Ishikawa (cell line): ENCODE measurements around the gene UBL3.

ENCODE experiments used
- CEBPB ChIP-seq: IDR thresholded peaks from 2 replicates; pipeline ENCODE4 v1.6.1; 2012
- CREB1 ChIP-seq: IDR thresholded peaks from 2 replicates; pipeline ENCODE4 v1.6.1; 2012; ENCODE audit warnings: low read depth
- EP300 ChIP-seq: IDR thresholded peaks from 2 replicates; pipeline ENCODE4 v1.6.1; 2012; ENCODE audit warnings: borderline replicate concordance
- FOXM1 ChIP-seq: IDR thresholded peaks from 2 replicates; pipeline ENCODE4 v1.6.1; 2012; ENCODE audit warnings: low read depth, borderline replicate concordance
- RAD21 ChIP-seq: IDR thresholded peaks from 2 replicates; pipeline ENCODE4 v1.6.1; 2012; ENCODE audit warnings: low read depth
- TAF1 ChIP-seq: IDR thresholded peaks from 2 replicates; pipeline ENCODE4 v1.6.1; 2012; ENCODE audit warnings: low read depth, mild to moderate bottlenecking
- TCF12 ChIP-seq: IDR thresholded peaks from 2 replicates; pipeline ENCODE4 v1.6.1; 2012; ENCODE audit warnings: low read depth
- YY1 ChIP-seq: IDR thresholded peaks from 2 replicates; pipeline ENCODE4 v1.6.1; 2012; ENCODE audit warnings: low read depth
- TF ChIP-seq, protein P1 (sequence below): IDR thresholded peaks from 2 replicates; pipeline ENCODE4 v1.6.1; 2012
- TF ChIP-seq, protein P2 (sequence below): IDR thresholded peaks from 2 replicates; pipeline ENCODE4 v1.6.1; 2012; ENCODE audit warnings: low read depth, mild to moderate bottlenecking

DNA sequence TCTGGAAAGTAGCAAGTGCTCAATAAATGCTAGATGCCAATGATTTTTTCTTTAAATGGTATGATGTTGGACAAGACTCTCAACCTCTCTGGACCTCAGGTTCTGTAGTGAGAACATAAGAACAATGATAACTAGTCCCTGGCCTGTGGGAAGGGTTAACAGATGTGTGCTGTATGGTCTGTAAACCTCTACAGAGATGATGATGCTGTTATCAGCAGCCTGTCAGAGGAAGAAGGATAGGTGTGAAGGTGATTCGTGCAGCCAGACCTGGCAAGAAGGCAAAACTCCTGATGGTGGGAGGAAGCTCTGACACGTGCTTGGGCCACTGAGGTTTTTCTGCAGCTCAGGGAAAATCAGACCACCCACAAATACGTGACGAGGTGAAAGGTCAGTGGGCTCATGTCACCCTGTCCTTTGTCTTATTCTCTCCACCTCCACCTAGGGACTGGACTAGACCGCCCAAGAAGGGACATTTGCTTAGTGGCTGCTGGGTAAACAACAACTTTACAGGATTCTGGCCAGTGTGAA lies 36.7 kb upstream of the UBL3 start:
- TF ChIP-seq, protein P1, sequence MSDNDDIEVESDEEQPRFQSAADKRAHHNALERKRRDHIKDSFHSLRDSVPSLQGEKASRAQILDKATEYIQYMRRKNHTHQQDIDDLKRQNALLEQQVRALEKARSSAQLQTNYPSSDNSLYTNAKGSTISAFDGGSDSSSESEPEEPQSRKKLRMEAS, result no peak
- TF ChIP-seq CREB1 (no peak), YY1 (no peak), RAD21 (no peak), EP300 (no peak), TAF1 (no peak), CEBPB (no peak), FOXM1 (no peak), TCF12 (no peak)
- TF ChIP-seq, protein P2, sequence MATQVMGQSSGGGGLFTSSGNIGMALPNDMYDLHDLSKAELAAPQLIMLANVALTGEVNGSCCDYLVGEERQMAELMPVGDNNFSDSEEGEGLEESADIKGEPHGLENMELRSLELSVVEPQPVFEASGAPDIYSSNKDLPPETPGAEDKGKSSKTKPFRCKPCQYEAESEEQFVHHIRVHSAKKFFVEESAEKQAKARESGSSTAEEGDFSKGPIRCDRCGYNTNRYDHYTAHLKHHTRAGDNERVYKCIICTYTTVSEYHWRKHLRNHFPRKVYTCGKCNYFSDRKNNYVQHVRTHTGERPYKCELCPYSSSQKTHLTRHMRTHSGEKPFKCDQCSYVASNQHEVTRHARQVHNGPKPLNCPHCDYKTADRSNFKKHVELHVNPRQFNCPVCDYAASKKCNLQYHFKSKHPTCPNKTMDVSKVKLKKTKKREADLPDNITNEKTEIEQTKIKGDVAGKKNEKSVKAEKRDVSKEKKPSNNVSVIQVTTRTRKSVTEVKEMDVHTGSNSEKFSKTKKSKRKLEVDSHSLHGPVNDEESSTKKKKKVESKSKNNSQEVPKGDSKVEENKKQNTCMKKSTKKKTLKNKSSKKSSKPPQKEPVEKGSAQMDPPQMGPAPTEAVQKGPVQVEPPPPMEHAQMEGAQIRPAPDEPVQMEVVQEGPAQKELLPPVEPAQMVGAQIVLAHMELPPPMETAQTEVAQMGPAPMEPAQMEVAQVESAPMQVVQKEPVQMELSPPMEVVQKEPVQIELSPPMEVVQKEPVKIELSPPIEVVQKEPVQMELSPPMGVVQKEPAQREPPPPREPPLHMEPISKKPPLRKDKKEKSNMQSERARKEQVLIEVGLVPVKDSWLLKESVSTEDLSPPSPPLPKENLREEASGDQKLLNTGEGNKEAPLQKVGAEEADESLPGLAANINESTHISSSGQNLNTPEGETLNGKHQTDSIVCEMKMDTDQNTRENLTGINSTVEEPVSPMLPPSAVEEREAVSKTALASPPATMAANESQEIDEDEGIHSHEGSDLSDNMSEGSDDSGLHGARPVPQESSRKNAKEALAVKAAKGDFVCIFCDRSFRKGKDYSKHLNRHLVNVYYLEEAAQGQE, result no peak
